ENCODE measurements around the gene C1orf122.

Gene C1orf122

GRCh38 chr1:37825506-37825905 is 17.9 kb downstream of the C1orf122 start:
- peak; percentile 26; the same call in 1 of the 2 replicates for TF ChIP-seq SPI1 (IDR thresholded peaks at IDR 0.05; ENCODE audit: borderline replicate concordance, low read depth)
- no peak for TF ChIP-seq CTCF (IDR thresholded peaks at IDR 0.05; ENCODE audit: insufficient read depth, low read length)
- TF ChIP-seq REST (IDR thresholded peaks at IDR 0.05; ENCODE audit: insufficient replicate concordance, low read depth) = no peak
- no peak for TF ChIP-seq POLR2AphosphoS5 (IDR thresholded peaks at IDR 0.05; ENCODE audit: low read depth)
- Histone ChIP-seq H3K27ac (replicated peaks) (no peak overlapping the region), H3K27me3 (ENCODE audit: insufficient read depth, poor library complexity, severe bottlenecking) (no peaks in the 10 kb centered on the region), H3K4me3 (replicated peaks; ENCODE audit: insufficient read depth, low read length) (no peak overlapping the region)
- DNase-seq (ENCODE audit: low read depth in 1 of 2, low spot score in 1 of 2) = peak; percentile 28 to 46

- Histone ChIP-seq H3K27ac (replicated peaks) (no peak overlapping the region), H3K4me3 (replicated peaks; ENCODE audit: insufficient read depth, low read length) (no peak overlapping the region), H3K27me3 (ENCODE audit: insufficient read depth, poor library complexity, severe bottlenecking) (no peaks in the 10 kb centered on the region)
- DNase-seq (ENCODE audit: low read depth in 1 of 2, low spot score in 1 of 2) = no peak
- TF ChIP-seq SPI1 (IDR thresholded peaks at IDR 0.05; ENCODE audit: borderline replicate concordance, low read depth) = no peak
- no peak for TF ChIP-seq REST (IDR thresholded peaks at IDR 0.05; ENCODE audit: insufficient replicate concordance, low read depth)
- no peak for TF ChIP-seq POLR2AphosphoS5 (IDR thresholded peaks at IDR 0.05; ENCODE audit: low read depth)
- no peak for TF ChIP-seq CTCF (IDR thresholded peaks at IDR 0.05; ENCODE audit: insufficient read depth, low read length)
- TF ChIP-seq GABPA (IDR thresholded peaks at IDR 0.05; ENCODE audit: low read depth) = no peak
Observed at GRCh38 chr1:37828410-37829074, 21.0 kb downstream of the C1orf122 start.

GRCh38 chr1:37831109-37831508 is 23.5 kb downstream of the C1orf122 start:
- TF ChIP-seq SPI1 (IDR thresholded peaks at IDR 0.05; ENCODE audit: borderline replicate concordance, low read depth) = no peak
- TF ChIP-seq REST (IDR thresholded peaks at IDR 0.05; ENCODE audit: insufficient replicate concordance, low read depth) = no peak
- no peak for TF ChIP-seq GABPA (IDR thresholded peaks at IDR 0.05; ENCODE audit: low read depth)
- TF ChIP-seq POLR2AphosphoS5 (IDR thresholded peaks at IDR 0.05; ENCODE audit: low read depth) = no peak
- TF ChIP-seq CTCF (IDR thresholded peaks at IDR 0.05; ENCODE audit: insufficient read depth, low read length) = no peak
- Histone ChIP-seq H3K27me3 (ENCODE audit: insufficient read depth, poor library complexity, severe bottlenecking) (no peaks in the 10 kb centered on the region), H3K4me3 (replicated peaks; ENCODE audit: insufficient read depth, low read length) (no peak overlapping the region), H3K27ac (replicated peaks) (no peak overlapping the region)
- DNase-seq (ENCODE audit: low read depth in 1 of 2, low spot score in 1 of 2) = no peak
